AML-193 (cell line): ENCODE results near the gene RGS9.

Experiments
- DNase-seq, 2 experiments: peaks; one replicate each; lab custom pipeline; 2025; lab: John Stamatoyannopoulos, UW

Gene RGS9

DNA sequence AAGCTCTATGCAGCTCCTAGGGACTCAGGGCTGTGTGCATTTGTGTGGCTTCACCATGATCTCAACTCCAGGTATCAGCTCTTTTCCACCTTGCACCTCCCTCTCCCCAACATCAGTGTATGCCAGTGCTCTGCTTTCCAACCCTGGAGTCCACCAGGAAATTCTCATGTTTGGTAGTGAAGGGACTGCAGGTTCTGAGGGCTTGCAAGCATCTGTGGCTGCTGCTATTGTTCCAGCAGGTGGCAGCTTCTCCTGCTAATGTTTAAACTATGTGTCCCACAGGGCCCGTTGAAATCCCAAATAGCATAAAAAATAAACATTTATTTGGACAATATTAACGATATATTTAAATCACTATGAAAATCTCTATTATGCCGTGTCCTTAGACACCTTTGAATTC lies 82.0 kb downstream of the RGS9 start:
- no peak for DNase-seq

DNA sequence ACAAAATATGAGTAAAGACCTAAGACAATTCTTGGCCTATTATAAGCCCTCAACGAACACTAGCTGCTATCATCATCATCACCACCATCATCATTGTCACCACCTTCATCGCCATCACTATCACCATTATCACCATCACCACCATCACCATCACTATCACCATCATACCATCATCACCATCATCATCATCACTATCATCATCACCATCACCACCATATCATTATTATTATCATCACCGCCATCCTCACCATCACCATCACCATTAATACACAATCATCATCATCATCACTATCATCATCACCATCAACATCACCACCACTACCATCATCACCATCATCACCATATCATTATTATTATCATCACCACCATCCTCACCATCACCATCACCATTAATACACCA lies 82.5 kb downstream of the RGS9 start:
- no peak for DNase-seq

- DNase-seq: no peak
Observed at GRCh38 chr17:65220732-65221131, 83.6 kb downstream of the RGS9 start.

- no peak for DNase-seq
Observed at GRCh38 chr17:65222214-65222738, 85.1 kb downstream of the RGS9 start.

DNA sequence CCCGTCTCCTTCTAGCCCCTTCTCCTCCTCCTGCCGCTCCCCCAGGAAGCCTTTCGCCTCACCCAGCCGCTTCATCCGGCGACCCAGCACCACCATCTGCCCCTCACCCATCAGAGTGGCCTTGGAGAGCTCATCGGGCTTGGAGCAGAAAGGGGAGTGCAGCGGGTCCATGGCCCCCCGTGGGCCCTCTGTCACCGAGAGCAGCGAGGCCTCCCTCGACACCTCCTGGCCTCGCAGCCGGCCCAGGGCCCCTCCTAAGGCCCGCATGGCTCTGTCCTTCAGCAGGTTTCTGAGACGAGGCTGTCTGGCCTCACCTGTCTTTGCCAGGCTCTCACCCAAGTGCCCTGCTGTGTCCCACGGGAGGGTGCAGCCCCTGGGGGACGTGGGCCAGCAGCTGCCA lies 87.9 kb downstream of the RGS9 start:
- DNase-seq: no peak

- DNase-seq: no peak
Observed at GRCh38 chr17:65226227-65226626, 89.1 kb downstream of the RGS9 start.

GRCh38 chr17:65227637-65228036 lies 90.5 kb downstream of the RGS9 start:
- no peak for DNase-seq

- DNase-seq: no peak
Observed at GRCh38 chr17:65228287-65228686, 91.1 kb downstream of the RGS9 start.

DNA sequence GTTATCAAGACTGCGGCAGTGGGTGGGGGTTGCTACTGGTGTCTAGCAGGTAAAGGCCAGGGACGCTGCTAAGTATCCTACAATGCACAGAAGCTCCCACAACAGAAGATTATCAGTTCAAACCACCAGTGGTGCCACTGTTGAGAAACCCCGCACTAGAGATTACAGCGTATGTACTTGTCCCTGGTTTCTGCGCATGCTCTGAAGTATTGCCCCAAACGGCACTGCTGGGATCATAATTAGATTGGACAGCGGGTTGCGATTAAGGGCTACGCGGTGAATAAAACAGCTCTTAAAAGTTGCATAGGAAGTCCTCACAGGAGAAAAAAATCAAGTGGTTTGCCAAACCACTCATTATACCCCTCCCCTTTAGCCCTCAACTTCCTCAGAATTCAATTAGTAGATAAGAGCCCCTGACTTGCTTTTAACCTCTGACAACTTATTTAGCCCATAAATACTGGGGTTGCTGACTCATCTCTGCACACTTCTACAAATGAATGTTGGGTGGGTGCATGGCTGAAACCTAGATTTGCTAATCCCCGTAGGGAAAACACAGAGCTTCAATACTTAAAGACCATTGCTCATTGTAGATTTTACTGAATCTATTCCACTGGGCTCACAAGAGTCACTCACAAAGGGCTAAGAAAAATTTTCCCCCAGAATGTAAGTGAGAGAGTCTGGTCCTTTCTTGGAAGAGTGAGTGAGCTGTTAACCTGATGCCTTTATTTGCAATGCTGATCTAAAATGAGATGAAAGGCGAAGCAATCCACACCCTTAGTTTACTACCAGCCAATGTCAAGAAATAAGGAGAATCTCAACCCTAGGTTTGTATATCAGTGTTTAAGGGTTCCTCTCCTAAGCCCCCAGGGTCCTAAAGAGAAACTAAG lies 91.8 kb downstream of the RGS9 start:
- peak in 1 of 2 experiments; percentile 37 for DNase-seq

GRCh38 chr17:65229621-65229995 lies 92.4 kb downstream of the RGS9 start:
- DNase-seq: no peak

GRCh38 chr17:65230040-65230439 lies 92.9 kb downstream of the RGS9 start:
- DNase-seq: no peak

DNA sequence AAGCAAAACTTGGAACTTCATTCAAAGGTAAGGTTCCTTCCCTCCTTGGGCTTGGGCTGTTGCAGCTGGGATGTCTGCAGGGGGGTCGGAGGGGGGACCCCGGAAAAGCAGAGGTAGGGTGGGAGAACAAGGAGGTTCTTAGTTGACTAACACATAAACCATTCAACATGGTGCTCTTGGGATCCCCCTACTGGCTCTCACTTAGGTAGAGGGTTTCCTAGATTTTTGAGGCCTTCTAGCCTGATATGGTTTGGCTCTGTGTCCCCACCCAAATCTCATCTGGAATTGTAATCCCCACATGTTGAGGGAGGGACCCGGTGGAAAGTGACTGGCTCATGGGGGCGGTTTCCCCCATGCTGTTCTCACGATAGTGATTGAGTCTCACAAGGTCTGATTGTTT lies 93.9 kb downstream of the RGS9 start:
- DNase-seq: no peak

GRCh38 chr17:65231662-65232335 lies 94.6 kb downstream of the RGS9 start:
- peak; percentile 60 to 64 for DNase-seq

- DNase-seq: no peak
Observed at GRCh38 chr17:65235284-65235683, 98.1 kb downstream of the RGS9 start.

DNA sequence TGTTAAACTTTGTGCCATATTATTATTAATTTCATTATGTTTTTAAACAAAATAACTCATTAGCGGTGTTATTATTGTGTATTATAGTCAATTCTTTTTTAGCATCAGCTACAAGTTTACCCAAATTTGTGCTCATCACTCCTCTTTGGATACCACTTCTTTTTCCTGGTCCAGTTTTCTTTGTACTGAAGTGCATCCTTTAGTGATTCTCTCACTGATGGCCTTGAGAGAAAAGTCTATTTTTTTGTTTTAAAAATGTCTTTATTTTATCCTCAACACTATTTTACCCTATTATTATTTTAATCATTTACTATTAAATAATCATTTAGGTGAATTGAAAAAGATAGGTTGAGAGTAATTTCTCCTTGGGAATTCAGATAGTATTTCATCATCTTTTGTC lies 99.2 kb downstream of the RGS9 start:
- DNase-seq: no peak

- no peak for DNase-seq
Observed at GRCh38 chr17:65243838-65244625, 106.9 kb downstream of the RGS9 start.

- no peak for DNase-seq
Observed at GRCh38 chr17:65246252-65246651, 109.1 kb downstream of the RGS9 start.

GRCh38 chr17:65249774-65250173 lies 112.6 kb downstream of the RGS9 start:
- DNase-seq: no peak

DNA sequence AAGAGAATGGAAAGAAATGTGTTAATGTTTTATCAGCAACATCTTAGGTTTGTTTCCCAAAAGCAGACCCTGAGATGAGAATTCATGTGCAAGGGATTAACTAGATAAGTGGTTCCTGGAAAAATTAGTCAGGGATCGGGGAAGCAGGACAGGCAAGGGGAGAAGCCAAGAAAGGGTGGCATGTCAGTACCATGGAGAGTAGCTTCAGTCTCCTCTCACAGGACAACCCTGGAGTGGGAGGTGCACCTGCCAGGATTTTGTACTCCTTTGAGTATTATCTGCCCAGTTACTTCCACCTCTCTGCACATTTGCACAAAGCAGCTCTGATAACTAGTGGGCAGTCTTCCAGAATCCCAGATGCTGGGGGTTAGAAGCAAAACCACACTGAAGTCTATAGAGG lies 117.0 kb downstream of the RGS9 start:
- DNase-seq: no peak

- no peak for DNase-seq
Observed at GRCh38 chr17:65259281-65259680, 122.1 kb downstream of the RGS9 start.

DNA sequence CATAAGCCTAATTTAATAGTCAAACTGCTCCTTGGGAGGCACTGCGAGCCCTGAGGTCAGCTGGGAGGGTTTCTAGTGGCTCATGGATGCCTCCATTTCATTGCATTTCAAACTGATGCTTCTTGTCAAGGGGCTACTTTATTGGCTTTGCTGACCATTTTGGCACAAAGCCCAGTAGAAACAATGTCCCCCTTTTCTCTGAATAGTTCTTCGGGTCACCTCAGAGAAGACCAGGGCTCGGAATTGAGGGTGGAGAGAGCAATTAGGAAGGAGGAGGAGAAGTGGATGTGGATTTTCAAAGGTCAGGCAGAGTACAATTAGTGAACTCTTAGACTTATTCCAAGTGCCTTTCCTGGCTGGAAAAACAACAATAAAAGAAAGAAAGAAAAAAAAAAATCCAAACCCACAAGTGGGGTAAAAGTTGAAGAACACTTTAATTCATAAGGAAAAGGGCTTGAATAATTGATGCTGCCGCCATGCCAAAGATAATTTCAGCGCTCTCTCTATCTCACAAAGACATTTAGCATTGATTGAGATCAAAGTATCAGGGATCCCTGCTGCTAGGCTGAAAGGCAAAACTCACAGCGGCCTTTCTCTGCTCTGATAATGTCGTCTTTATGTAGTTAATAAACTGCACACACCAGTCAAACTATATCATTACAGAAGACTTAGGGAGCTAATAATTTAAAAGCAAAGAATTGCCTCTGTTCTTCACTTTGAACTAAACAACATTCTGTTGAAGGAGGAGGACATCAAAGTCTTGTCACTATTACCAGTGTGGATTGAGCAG lies 122.7 kb downstream of the RGS9 start:
- DNase-seq: no peak

- no peak for DNase-seq
Observed at GRCh38 chr17:65260626-65261025, 123.5 kb downstream of the RGS9 start.
